Endothelial cell of umbilical vein (primary cell): ENCODE measurements around the gene FKBP7.
"Not testable (repeated sequence)": the region's sequence is repeated elsewhere in the genome, so short reads cannot be mapped to it uniquely, and the experiment has no call there.

Source experiments
- CTCF ChIP-seq, 2 donors: IDR thresholded peaks; 1 replicate in 1 of 2; 2 replicates in 1 of 2; pipeline ENCODE4 v1.5.1; 2011; ENCODE audit warnings: low read length in 2 of 2, mild to moderate bottlenecking in 2 of 2, moderate library complexity in 2 of 2, control low read depth in 1 of 2, inconsistent platforms in 1 of 2, low read depth in 1 of 2; ENCODE audit not compliant: insufficient read depth in 1 of 2; ENCODE audit errors: extremely low read depth in 1 of 2
- EZH2 ChIP-seq: IDR thresholded peaks from 2 replicates; pipeline ENCODE4 v1.6.1; 2012; ENCODE audit warnings: borderline replicate concordance, low read depth, mild to moderate bottlenecking, moderate library complexity, low read length, inconsistent platforms; ENCODE audit not compliant: severe bottlenecking
- FOS ChIP-seq: IDR thresholded peaks from 2 replicates; pipeline ENCODE4 v1.6.1; 2011; ENCODE audit warnings: mild to moderate bottlenecking, low read length, moderate library complexity, borderline replicate concordance; ENCODE audit not compliant: insufficient read depth
- JUN ChIP-seq: IDR thresholded peaks from 2 replicates; pipeline ENCODE4 v1.6.1; 2011; ENCODE audit warnings: borderline replicate concordance, low read depth; ENCODE audit not compliant: insufficient read length, insufficient read depth
- POLR2A ChIP-seq: IDR thresholded peaks from 2 replicates; pipeline ENCODE4 v1.6.1; 2012; ENCODE audit warnings: low read depth, mild to moderate bottlenecking, control low read depth, low read length

DNA sequence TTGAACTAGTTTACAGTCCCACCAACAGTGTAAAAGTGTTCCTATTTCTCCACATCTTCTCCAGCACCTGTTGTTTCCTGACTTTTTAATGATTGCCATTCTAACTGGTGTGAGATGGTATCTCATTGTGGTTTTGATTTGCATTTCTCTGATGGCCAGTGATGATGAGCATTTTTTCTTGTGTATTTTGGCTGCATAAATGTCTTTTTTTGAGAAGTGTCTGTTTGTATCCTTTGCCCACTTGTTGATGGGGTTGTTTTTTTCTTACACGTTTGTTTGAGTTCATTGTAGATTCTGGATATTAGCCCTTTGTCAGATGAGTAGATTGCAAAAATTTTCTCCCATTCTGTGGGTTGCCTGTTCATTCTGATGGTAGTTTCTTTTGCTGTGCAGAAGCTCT is 47.1 kb upstream of the FKBP7 start:
- not testable (repeated sequence) for TF ChIP-seq CTCF (IDR thresholded peaks at IDR 0.05; ENCODE audit: extremely low read depth in 1 of 2, insufficient read depth in 1 of 2, low read depth in 1 of 2, low read length in 2 of 2); POLR2A; FOS; JUN; EZH2
